LNCaP clone FGC (cell line): ENCODE data around the gene USP33.
"Not testable (repeated sequence)": the region's sequence is repeated elsewhere in the genome, so short reads cannot be mapped to it uniquely, and the experiment has no call there.

ENCODE experiments used
- DNase-seq: peaks from one replicate; pipeline ENCODE4 v3.0.0-alpha.2; 2011; ENCODE audit warnings: low read depth
- H3K4me3 ChIP-seq: 2 replicates; pipeline ENCODE4 v1.5.1; 2011; ENCODE audit warnings: mild to moderate bottlenecking, low read depth, low read length, control low read depth
- TF ChIP-seq, protein P1 (sequence below): IDR thresholded peaks from 2 replicates; pipeline ENCODE4 v1.5.1; 2012; ENCODE audit warnings: mild to moderate bottlenecking; ENCODE audit not compliant: control insufficient read depth, insufficient read depth; ENCODE audit errors: extremely low read depth

The USP33 gene

DNA sequence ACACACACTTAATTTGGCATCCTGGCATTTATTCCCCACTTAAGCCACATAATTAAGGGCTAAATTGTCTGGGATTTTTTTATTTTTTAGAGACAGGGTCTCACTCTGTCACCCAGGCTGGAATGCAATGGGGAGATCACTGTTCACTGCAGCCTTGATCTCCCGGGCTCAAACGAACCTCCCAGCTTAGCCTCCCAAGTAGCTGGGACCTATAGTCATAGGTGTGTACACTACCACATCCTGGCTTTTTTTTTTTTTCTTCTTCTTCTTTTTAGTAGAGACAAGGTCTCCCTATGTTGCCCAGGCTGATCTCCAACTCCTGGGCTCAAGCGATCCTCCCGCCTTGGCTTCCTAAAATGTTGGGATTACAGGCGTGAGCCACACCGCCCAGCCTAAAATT is 101.4 kb downstream of the USP33 start:
- TF ChIP-seq, protein P1, sequence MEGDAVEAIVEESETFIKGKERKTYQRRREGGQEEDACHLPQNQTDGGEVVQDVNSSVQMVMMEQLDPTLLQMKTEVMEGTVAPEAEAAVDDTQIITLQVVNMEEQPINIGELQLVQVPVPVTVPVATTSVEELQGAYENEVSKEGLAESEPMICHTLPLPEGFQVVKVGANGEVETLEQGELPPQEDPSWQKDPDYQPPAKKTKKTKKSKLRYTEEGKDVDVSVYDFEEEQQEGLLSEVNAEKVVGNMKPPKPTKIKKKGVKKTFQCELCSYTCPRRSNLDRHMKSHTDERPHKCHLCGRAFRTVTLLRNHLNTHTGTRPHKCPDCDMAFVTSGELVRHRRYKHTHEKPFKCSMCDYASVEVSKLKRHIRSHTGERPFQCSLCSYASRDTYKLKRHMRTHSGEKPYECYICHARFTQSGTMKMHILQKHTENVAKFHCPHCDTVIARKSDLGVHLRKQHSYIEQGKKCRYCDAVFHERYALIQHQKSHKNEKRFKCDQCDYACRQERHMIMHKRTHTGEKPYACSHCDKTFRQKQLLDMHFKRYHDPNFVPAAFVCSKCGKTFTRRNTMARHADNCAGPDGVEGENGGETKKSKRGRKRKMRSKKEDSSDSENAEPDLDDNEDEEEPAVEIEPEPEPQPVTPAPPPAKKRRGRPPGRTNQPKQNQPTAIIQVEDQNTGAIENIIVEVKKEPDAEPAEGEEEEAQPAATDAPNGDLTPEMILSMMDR, result no peak
- no peak for DNase-seq
- H3K4me3 ChIP-seq, result no peak overlapping the region

DNA sequence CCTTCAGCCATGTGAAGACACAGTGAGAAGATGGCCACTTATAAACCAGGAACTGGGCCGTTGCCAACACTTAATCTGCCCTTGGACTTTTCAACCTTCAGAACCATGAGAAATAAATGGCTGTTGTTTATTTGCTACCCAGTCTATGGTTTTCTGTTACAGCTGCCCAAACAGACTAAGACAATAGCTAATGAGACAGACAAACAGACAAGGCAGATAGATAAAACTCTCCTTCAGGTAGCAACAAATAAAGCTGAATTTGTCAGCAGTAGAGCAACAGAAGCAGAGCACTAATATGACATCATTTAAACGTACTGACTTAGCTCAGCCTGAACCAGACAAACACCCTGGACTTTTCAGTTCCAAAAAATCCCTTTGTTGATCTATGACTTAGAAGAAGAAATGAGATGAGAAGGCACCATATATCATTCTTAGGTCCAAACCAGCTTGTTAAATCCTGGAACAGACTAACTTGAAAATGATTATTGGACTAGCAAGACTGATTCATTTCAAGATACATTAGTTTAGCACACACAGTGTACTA is 104.1 kb downstream of the USP33 start:
- H3K4me3 ChIP-seq, result no peak overlapping the region
- TF ChIP-seq, protein P1, result no peak
- DNase-seq, result peak; percentile 36

DNA sequence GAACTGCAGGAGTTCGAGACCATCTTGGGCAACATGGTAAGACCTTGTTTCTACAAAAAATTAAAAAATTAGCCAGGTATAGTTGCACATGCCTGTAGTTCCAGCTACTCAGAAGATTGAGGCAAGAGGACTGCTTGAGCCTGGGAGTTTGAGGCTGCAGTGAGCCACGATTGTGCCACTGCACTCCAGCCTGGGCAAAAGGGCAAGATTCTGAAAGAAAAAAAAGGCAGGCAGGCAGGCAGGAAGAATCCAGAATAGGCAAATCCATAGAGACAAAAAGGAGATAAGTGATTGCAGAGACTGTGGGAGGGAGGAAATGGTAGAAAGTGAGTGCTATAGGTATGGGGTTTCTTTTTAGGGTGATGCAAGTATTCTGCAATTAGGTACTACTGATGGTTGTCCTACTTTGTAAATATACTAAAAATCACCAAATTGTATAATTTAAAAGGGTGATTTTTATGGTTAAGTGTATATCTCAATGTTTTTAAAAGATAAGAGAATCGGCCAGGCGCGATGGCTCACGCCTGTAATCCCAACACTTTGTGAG is 106.6 kb downstream of the USP33 start:
- DNase-seq, result no peak
- TF ChIP-seq, protein P1, result no peak
- H3K4me3 ChIP-seq, result no peak overlapping the region

DNA sequence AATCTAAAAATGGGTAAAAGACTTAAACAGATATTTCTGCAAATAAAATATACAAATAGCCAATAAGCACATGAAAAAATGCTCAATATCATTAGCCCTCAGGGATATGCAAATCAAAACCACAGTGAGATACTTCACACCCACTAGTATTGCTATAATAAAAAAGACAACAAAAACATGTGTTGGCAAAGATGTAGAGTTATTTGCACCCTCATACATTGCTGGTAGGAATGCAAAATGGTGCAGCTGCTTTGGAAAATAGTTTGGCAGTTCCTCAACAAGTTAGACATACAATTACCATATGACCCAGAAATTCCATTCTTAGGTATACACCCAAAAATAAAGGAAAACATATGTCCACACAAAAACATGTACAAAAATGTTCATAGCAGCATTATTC is 107.4 kb downstream of the USP33 start:
- no peak for DNase-seq
- TF ChIP-seq, protein P1, result no peak
- no peak overlapping the region for H3K4me3 ChIP-seq

DNA sequence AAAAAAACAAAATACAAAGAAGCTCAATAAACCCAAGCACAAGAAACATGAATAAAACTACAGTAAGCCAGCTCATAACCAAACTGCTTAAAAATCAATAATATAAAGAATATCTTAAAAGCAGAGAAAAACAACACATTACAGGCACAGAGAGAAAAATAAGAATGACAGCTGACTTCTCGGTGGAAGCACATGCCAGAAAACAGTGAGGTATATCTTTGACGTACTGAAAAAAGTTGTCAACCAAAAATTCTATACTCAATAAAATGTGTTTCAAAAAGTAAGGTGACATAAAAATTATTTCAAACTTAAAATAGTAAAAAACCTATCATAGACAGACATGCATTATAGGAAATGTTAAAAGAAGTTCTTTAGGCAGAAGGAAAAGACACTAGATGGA is 110.5 kb downstream of the USP33 start:
- TF ChIP-seq, protein P1, result no peak
- no peak overlapping the region for H3K4me3 ChIP-seq
- no peak for DNase-seq

DNA sequence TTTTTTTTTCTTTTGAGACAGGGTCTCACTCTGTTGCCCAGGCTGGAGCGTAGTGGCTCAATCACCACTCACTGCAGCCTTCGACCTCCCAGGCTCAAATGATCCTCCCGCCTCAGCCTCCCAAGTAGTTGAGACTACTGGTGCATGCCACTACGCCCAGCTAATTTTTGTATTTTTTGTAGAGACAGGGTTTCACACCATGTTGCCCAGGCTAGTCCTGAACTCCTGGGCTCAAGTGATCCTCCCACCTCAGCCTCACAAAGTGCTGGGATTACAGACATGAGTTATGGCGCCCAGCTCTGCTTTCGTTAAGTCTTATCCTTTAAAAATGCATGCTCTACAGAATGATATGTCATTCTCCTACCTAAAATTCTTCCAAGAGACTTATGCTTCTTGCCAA is 113.4 kb downstream of the USP33 start:
- DNase-seq, H3K4me3 ChIP-seq: not testable (repeated sequence)
